HG03457 (cell line): ENCODE data around the gene EFEMP1.

Experiments
- ATAC-seq: cut with Tn5 transposase; IDR thresholded peaks from one replicate; pipeline ENCODE4 v1.9.1; 2021; ENCODE audit warnings: moderate number of reproducible peaks; ENCODE audit not compliant: unreplicated experiment

The EFEMP1 gene

GRCh38 chr2:55871637-55872036 is 51.9 kb downstream of the EFEMP1 start:
- ATAC-seq = no peak

- ATAC-seq = no peak
Measured at GRCh38 chr2:55869637-55870325, 53.8 kb downstream of the EFEMP1 start.

- ATAC-seq = no peak
Measured at GRCh38 chr2:55865096-55865835, 58.3 kb downstream of the EFEMP1 start.

GRCh38 chr2:55864351-55865084 is 59.1 kb downstream of the EFEMP1 start:
- no peak for ATAC-seq

DNA sequence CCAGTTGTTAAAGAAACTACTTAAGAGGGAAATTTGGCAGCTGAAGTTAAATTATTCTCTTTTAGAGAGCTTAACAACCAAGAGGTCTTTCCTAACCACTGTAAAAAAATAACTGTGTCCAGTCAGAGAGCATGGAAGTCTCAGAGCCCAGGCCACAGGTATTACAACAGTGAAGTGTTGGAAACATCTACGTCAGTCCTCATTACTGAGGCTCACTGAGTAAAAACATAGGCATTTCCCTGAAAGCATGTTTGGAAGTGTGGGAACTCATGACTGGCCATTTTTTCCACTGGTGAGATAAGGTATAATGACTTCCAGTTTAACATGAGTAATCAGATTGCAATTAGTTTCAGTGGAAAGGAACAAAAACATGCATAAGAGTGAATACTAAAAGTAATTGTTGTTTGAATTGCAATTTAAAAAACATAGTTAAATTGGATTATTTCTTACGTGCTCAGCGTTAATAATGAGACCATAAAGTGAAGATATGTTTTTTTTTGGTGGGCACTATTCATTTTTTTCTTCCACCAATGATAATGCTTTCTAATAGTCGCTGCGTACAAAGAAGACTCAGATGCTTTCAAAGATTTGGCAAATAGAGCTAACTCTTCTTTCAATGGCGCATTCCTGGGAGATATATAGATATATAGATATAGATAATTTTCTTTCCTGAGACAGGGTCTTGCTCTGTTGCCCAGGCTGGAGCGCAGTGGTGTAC is 60.8 kb downstream of the EFEMP1 start:
- no peak for ATAC-seq

GRCh38 chr2:55862246-55862645 is 61.3 kb downstream of the EFEMP1 start:
- no peak for ATAC-seq

- ATAC-seq = no peak
Measured at GRCh38 chr2:55861733-55862132, 61.8 kb downstream of the EFEMP1 start.

DNA sequence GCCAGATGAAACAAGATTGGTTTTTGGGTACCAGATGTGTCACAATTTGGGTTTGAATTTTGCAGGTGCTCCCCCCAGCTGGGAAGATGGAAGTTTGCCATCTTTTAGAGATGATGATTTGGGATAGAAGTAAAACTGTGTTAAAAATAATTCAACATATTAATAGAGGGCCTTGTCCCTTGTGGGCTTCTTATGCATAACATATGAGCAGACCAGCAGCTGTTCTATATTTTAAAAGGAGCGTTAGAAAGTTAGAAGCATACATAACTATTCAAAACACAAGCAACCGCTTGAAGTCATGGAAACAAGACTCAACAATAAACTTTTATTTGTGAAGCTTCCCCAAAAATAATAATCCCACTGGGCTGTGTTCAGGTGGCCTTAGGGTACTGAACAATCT is 62.8 kb downstream of the EFEMP1 start:
- ATAC-seq = no peak

DNA sequence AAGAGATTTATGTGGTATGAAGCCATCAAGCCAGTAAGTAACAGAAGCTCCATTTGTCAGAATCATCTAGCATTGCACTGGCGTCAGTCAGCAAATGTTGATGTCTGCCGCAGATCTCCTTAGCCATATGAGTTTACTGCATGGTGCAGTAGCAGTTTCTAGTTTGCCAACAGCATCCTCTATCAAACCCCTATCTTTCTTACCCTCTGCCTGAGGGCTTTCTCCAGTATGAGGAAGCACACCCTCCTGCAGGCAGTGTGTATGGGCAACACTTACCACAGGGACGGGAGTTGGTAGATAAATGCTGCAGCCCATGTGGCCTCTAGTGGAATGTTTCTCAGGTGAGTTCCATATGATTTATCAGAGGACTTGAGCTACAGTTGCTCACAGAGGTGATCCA is 63.7 kb downstream of the EFEMP1 start:
- no peak for ATAC-seq

- ATAC-seq = no peak
Measured at GRCh38 chr2:55857766-55858165, 65.8 kb downstream of the EFEMP1 start.

DNA sequence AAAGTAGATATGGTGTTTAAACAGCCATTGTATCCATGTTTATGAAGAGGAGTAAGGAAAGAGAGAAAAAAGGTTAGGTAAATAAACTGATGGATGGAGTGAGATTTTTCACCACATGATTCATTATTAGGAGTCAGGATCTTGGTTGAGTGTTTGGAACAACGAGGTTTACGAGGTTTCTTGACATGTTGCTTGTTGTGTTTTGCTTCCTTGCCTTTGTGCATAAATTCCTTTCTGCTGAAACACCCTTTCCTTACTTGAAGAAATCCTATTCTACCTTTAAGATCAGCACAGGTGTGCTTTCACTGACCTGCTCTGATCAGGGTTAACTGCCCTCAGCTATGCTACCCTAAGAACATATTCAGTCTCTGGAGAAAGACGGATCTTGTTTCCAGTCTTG is 66.6 kb downstream of the EFEMP1 start:
- no peak for ATAC-seq

- ATAC-seq = no peak
Measured at GRCh38 chr2:55848096-55848495, 75.5 kb downstream of the EFEMP1 start.

- ATAC-seq = no peak
Measured at GRCh38 chr2:55846426-55846825, 77.2 kb downstream of the EFEMP1 start.

DNA sequence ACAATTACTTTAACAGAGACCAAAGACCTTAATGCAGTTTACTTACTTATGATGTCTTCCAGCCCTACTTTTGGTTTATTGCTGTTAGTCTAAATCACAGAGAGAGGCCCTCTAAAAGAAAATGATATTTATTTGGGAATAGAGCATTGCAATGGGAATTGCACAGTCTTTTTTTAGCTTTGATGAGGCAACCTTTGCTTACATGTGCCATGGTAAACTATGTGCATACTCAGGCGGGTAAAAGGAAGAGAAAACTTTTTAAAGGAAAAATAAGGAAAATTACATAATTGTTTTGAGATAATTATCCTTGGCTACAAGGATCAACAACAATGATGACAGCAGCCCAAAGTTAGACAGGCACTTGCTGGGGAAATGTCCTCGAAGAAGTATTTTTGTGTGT is 78.6 kb downstream of the EFEMP1 start:
- no peak for ATAC-seq

- ATAC-seq = no peak
Measured at GRCh38 chr2:55843994-55844345, 79.6 kb downstream of the EFEMP1 start.

DNA sequence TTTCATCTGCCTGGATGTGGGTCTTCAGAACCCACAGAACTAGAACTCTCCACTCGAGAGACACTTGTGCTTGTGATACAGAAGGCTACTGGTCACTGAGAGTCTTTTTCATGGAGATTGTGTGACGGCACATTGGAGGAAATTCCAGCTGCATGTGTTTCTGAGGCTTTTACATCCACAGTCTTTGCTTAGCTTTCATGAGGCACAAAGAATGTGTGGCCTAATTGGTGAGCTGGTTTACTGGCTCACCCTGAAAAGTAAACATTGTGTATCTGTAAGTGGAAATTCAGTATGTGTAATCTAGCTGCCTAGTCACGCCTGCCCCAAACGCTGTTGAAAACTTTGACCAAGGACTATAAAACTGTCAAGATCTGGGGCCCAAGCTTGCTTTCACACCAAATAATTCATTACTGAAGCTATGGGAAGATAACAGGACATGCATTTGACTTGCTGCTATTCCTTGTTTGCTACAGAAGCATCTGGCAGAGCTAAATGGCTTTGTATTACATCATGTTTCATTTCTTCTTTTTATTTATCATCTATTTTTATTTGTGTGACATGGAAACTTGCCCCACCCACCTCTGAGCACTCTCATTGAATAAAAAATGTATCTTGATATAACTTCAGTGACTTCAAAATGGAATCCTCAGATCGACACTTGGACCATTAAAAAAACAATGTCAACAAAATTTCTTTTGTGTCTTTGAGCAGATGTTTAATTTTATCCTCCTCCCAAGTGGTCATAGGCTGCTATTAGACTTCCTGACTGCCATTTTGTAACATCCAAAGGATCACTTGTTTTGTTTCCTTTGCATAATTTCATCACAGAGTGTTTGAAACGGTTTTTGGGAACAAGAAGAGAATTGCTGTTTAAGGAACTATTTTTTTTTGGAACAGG is 80.2 kb downstream of the EFEMP1 start:
- no peak for ATAC-seq

DNA sequence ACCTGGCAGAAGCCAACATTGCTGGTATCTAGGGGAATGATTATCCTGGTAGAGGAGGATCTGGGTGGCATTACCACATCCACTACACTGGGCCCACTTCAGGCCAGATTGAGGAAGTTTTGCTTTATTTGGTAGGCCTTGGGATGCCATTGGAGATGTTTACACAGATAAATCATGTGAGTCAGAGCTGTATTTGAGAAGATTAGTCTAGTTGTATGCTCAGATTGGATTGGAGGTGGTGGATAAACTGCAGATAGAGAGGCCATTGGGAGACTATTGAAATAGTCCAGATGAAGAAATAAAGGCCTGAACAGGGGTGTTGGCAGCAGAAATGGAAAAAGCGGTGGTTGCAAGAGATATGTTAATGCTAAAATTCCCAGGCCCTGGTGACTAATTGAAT is 81.5 kb downstream of the EFEMP1 start:
- ATAC-seq = no peak

- no peak for ATAC-seq
Measured at GRCh38 chr2:55840460-55840859, 83.1 kb downstream of the EFEMP1 start.

DNA sequence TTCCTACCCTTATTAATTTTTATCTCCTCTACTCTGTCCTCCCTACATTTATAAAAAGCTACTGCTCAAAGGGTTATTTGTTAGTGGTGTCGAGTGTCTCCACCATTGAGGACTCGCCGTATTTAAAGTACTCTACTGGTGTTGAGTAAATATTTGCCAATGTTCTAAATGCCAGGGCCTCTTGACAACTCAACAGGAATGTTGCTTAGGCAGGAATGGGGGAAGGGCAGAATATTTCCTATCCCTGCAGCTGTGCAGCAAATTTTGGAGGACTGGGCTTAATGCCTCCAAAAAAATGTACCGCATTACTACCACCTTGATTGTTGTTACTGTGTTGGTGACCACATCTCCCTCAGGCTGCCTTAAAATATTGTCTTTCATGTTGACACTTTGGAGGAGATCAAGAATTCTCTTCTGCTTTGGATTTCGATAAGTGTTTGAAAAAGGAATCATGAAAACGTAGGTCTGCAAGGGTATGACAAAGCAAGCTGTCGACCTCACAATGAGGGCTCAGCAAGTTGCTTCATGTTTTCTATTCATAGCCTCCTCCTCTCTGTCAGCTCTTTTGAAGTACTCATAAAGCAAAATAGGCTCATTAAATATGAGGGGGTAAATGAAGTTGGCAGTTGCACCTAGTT is 84.3 kb downstream of the EFEMP1 start:
- ATAC-seq = no peak

- no peak for ATAC-seq
Measured at GRCh38 chr2:55838653-55839052, 84.9 kb downstream of the EFEMP1 start.
